Measurements from ENCODE around the gene GALNT16. TPM values are rescaled to one million over a fixed set of nuclear protein-coding genes. Genes with fewer than 3 reads are reported as not detected.

The GALNT16 gene
- total RNA-seq, 4 donors from 2014 or later: 2.5 to 11.3 (median 2.8) TPM

DNA sequence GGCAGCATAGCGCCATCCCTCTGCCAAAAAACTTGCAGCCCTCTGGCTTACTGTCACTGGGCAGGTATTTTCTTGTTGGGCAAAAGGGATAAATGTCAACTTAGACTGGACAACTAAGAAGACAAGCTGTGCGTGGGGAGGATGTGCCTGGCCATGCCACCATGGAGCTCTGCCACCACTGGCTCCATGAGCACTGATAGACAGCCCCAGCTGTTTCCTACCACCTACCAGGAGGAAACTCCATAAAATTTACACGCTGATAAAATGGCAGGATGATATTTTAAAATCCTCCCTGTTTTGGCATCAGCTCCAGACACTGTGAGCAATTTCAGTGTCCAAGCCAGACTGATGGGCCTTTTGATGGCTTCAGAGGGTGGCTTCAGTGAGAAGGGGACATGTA lies 7.1 kb upstream of the GALNT16 start:
- H3K9me3 ChIP-seq: no peaks in the 10 kb centered on the region
- DNase-seq: no peak
- intact Hi-C loops (cut with DNase I; ENCODE audit: low total_unique reads): no loop called here
- in situ Hi-C loops (cut with MboI; ENCODE audit: low pct_ligation_motif_present in 1 of 4, low pct_unique_long_range_greater_than_20kb in 1 of 4, low sequenced_read_pairs in 3 of 4): loop anchor here in 1 of 4 donors (10.0 kb wide), 1 partner anchor 202 kb away; no protein-coding TSS in a partner anchor
- H3K4me3 ChIP-seq: no peak overlapping the region
- 70% methylated on average over 3 of the region's 3 CpGs; no CpG with 5 or more reads in 1 of the 2 donors for WGBS, 2 donors (ENCODE audit: low coverage in 1 of 2)
- no peaks in the 10 kb centered on the region for H3K36me3 ChIP-seq
- peaks cover 12% of the 10 kb centered on the region for H3K27me3 ChIP-seq
- H3K27ac ChIP-seq: no peak overlapping the region
- TF ChIP-seq, protein P1, sequence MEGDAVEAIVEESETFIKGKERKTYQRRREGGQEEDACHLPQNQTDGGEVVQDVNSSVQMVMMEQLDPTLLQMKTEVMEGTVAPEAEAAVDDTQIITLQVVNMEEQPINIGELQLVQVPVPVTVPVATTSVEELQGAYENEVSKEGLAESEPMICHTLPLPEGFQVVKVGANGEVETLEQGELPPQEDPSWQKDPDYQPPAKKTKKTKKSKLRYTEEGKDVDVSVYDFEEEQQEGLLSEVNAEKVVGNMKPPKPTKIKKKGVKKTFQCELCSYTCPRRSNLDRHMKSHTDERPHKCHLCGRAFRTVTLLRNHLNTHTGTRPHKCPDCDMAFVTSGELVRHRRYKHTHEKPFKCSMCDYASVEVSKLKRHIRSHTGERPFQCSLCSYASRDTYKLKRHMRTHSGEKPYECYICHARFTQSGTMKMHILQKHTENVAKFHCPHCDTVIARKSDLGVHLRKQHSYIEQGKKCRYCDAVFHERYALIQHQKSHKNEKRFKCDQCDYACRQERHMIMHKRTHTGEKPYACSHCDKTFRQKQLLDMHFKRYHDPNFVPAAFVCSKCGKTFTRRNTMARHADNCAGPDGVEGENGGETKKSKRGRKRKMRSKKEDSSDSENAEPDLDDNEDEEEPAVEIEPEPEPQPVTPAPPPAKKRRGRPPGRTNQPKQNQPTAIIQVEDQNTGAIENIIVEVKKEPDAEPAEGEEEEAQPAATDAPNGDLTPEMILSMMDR (IDR thresholded peaks at IDR 0.05): no peak
- no peak for TF ChIP-seq POLR2A (IDR thresholded peaks at IDR 0.05)
- TF ChIP-seq EP300 (IDR thresholded peaks at IDR 0.05; ENCODE audit: low read depth): no peak
- TF ChIP-seq POLR2AphosphoS5 (IDR thresholded peaks at IDR 0.05): no peak
- no peaks in the 10 kb centered on the region for H3K4me1 ChIP-seq

DNA sequence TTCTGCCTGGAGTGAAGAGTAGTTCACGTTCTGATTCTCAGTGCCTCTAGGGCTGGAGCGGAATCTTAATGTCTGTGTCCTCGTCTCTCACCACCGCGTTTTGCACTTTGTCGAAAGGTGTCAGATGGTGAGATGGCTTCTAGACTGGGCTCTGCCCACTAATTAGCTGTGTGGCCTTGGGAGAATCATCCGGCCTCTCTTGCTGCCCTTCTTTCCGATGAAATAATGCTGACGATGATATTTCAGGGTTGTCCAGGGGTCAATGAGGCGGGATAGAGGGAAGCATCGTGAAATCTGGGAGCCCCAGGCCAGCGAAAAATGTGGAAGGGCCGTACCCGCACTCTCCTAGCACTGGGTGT lies 811 bp upstream of the GALNT16 start:
- TF ChIP-seq POLR2AphosphoS5 (IDR thresholded peaks at IDR 0.05) (no peak), EP300 (IDR thresholded peaks at IDR 0.05; ENCODE audit: low read depth) (no peak), POLR2A (IDR thresholded peaks at IDR 0.05) (no peak)
- TF ChIP-seq, protein P1 (IDR thresholded peaks at IDR 0.05): no peak
- Histone ChIP-seq H3K27ac (no peak overlapping the region), H3K27me3 (peaks cover 73% of the 10 kb centered on the region), H3K4me3 (peak overlapping the region in 2 of 4 donors; percentile 49 to 57), H3K9me3 (no peaks in the 10 kb centered on the region), H3K4me1 (peaks cover 6 to 32% (median 26%) of the 10 kb centered on the region in 4 donors), H3K36me3 (no peaks in the 10 kb centered on the region)
- intact Hi-C loops (cut with DNase I; ENCODE audit: low total_unique reads): no loop called here
- in situ Hi-C loops (cut with MboI; ENCODE audit: low pct_ligation_motif_present in 1 of 4, low pct_unique_long_range_greater_than_20kb in 1 of 4, low sequenced_read_pairs in 3 of 4): loop anchor here in 1 of 4 donors (10.0 kb wide), 1 partner anchor 196 kb away; no protein-coding TSS in a partner anchor
- WGBS, 2 donors (ENCODE audit: low coverage in 1 of 2): 36% methylated on average over 14 of the region's 14 CpGs; no CpG with 5 or more reads in 1 of the 2 donors
- no peak for DNase-seq

DNA sequence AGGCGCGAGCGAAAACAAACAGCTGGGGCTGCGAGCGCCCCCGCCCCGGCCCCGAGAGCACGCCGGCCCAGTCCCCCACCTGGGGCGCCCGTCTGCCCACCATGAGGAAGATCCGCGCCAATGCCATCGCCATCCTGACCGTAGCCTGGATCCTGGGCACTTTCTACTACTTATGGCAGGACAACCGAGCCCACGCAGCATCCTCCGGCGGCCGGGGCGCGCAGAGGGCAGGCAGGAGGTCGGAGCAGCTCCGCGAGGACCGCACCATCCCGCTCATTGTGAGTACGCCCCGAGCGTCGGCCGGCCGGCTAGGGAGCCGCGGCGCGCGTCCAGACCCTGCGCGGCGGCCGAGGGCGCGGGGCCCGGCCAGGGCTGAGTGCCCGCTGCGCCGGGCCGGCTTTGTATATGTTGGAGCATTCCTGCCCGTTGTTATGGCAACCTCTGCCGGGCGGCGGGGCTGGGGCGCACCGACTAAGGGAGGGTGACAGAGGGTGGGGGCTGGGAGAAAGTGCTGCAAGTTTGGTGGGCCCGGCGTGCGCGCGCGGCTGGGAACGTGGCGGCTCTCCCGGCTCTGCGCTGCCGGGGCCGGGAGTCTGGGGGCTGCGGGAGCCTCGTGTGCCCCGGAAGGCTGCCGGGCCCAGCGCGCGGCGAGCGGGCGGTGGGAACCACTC lies 367 bp downstream of the GALNT16 start:
- 2% methylated on average over 40 of the region's 78 CpGs; no CpG with 5 or more reads in 1 of the 2 donors for WGBS, 2 donors (ENCODE audit: low coverage in 1 of 2)
- Histone ChIP-seq H3K4me3 (peak overlapping the region; percentile 31 to 57 (median 46)), H3K36me3 (no peaks in the 10 kb centered on the region), H3K27me3 (peaks cover 76% of the 10 kb centered on the region), H3K27ac (peak overlapping the region in 2 of 4 donors; percentile 4 to 21), H3K9me3 (no peaks in the 10 kb centered on the region), H3K4me1 (peaks cover 6 to 32% (median 26%) of the 10 kb centered on the region in 4 donors)
- TF ChIP-seq POLR2AphosphoS5 (IDR thresholded peaks at IDR 0.05): no peak
- TF ChIP-seq, protein P1 (IDR thresholded peaks at IDR 0.05): no peak
- no peak for TF ChIP-seq EP300 (IDR thresholded peaks at IDR 0.05; ENCODE audit: low read depth)
- TF ChIP-seq POLR2A (IDR thresholded peaks at IDR 0.05): no peak
- in situ Hi-C loops (cut with MboI; ENCODE audit: low pct_ligation_motif_present in 1 of 4, low pct_unique_long_range_greater_than_20kb in 1 of 4, low sequenced_read_pairs in 3 of 4): no loop called here
- no peak for DNase-seq
- intact Hi-C loops (cut with DNase I; ENCODE audit: low total_unique reads): no loop called here

DNA sequence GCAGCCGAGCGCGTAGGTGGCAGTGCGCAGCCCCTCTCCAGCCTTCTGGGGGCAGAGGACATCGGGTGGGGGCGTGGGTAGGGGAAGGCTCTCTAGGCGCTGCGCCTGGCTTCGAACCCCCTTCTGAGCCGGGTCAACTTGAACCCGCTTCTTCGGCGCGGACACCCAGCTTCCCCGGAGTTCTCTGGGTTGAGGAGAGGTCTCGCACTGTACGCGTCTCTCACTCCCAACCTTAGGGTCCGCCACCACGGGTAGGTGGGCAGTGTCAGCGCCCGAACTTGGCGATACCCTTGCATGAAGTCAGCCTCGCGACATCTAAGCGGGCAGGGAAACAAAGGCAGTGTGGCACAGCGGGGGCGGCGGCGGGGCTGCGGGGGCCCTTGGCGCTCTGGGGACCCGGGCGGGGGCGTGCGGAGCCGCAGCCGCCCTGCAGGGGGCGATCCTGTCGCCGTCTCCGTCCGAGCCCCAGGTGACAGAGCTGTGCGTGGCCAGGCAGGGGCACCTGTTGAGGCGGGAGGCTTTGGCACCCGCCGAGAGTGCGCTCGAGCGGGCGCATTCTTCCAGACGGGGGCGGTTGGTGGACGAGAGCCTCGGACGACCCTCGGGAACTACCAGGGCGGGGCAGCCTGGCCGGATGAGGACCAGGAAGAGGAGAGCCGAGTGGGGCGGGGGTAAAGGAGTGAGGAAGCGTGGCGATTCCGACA lies 1.1 kb downstream of the GALNT16 start:
- Histone ChIP-seq H3K4me1 (peaks cover 6 to 32% (median 26%) of the 10 kb centered on the region in 4 donors), H3K4me3 (peak overlapping the region; percentile 13 to 57 (median 46)), H3K27me3 (peaks cover 76% of the 10 kb centered on the region), H3K36me3 (no peaks in the 10 kb centered on the region), H3K27ac (peak overlapping the region; percentile 4 to 26 (median 22)), H3K9me3 (no peaks in the 10 kb centered on the region)
- in situ Hi-C loops (cut with MboI; ENCODE audit: low pct_ligation_motif_present in 1 of 4, low pct_unique_long_range_greater_than_20kb in 1 of 4, low sequenced_read_pairs in 3 of 4) (no loop called here), intact Hi-C loops (cut with DNase I; ENCODE audit: low total_unique reads) (no loop called here)
- peak; percentile 39 for DNase-seq
- 2% methylated on average over 49 of the region's 64 CpGs; no CpG with 5 or more reads in 1 of the 2 donors for WGBS, 2 donors (ENCODE audit: low coverage in 1 of 2)
- no peak for TF ChIP-seq POLR2AphosphoS5 (IDR thresholded peaks at IDR 0.05)
- no peak for TF ChIP-seq POLR2A (IDR thresholded peaks at IDR 0.05)
- TF ChIP-seq, protein P1 (IDR thresholded peaks at IDR 0.05): peak; percentile 35 to 73 (median 60)

Measured in transverse colon (tissue), 4 donors.